GM18511 (cell line): ENCODE results near the gene AMER3.

Experiments
- ATAC-seq: cut with Tn5 transposase; IDR thresholded peaks from one replicate; pipeline ENCODE4 v1.9.1; 2021; ENCODE audit warnings: mild to moderate bottlenecking, moderate library complexity; ENCODE audit not compliant: unreplicated experiment

AMER3 gene

GRCh38 chr2:130778781-130779180 is 23.4 kb downstream of the AMER3 start:
- no peak for ATAC-seq

- ATAC-seq: no peak
These were observed 30.2 kb downstream of the AMER3 start for GRCh38 chr2:130785466-130786055.

- no peak for ATAC-seq
These were observed 30.7 kb downstream of the AMER3 start for GRCh38 chr2:130786076-130786475.

- no peak for ATAC-seq
These were observed 32.5 kb downstream of the AMER3 start for GRCh38 chr2:130787841-130788240.

GRCh38 chr2:130790312-130790711 is 35.0 kb downstream of the AMER3 start:
- no peak for ATAC-seq

GRCh38 chr2:130790804-130791616 is 35.7 kb downstream of the AMER3 start:
- no peak for ATAC-seq

GRCh38 chr2:130791617-130791939 is 36.2 kb downstream of the AMER3 start:
- no peak for ATAC-seq

GRCh38 chr2:130795431-130795830 is 40.1 kb downstream of the AMER3 start:
- no peak for ATAC-seq

- no peak for ATAC-seq
These were observed 41.0 kb downstream of the AMER3 start for GRCh38 chr2:130796290-130796689.

GRCh38 chr2:130797493-130798435 is 42.4 kb downstream of the AMER3 start:
- peak; percentile 95 for ATAC-seq

GRCh38 chr2:130798472-130799218 is 43.3 kb downstream of the AMER3 start:
- no peak for ATAC-seq

GRCh38 chr2:130799295-130799694 is 44.0 kb downstream of the AMER3 start:
- ATAC-seq: no peak

- no peak for ATAC-seq
These were observed 50.3 kb downstream of the AMER3 start for GRCh38 chr2:130805613-130806012.

- ATAC-seq: no peak
These were observed 51.0 kb downstream of the AMER3 start for GRCh38 chr2:130806370-130806769.

GRCh38 chr2:130807659-130808385 is 52.5 kb downstream of the AMER3 start:
- ATAC-seq: no peak

GRCh38 chr2:130808482-130809268 is 53.3 kb downstream of the AMER3 start:
- ATAC-seq: no peak

GRCh38 chr2:130810490-130810889 is 55.1 kb downstream of the AMER3 start:
- ATAC-seq: no peak

- no peak for ATAC-seq
These were observed 58.4 kb downstream of the AMER3 start for GRCh38 chr2:130813722-130814121.

- no peak for ATAC-seq
These were observed 59.8 kb downstream of the AMER3 start for GRCh38 chr2:130814931-130815680.
